GM18858 (cell line): ENCODE results near the gene TEKT5.
"Not testable (repeated sequence)": the region's sequence is repeated elsewhere in the genome, so short reads cannot be mapped to it uniquely, and the experiment has no call there.

Experiments used
- ATAC-seq: cut with Tn5 transposase; IDR thresholded peaks from one replicate; pipeline ENCODE4 v1.9.1; 2021; ENCODE audit not compliant: unreplicated experiment

Gene TEKT5

DNA sequence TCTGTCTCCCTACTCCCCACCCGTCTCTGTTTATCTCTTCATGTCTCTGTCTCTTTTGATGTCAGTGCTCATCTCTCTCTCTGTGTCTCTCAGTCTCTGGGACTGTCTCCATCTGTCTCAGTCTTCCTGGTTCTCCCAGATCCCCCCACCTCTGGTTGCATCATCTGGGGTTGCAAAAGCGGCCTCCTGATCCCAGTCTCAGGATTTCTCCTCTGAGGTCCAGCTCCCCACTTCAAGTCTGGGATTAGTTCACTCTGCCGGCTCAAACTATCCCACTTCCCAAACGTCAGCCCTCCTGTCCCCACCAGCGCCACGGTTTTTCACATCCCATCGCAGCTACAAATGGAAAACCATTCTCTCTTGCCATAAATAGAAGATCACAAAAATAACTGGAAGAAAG lies 9.0 kb downstream of the TEKT5 start:
- ATAC-seq, result no peak

DNA sequence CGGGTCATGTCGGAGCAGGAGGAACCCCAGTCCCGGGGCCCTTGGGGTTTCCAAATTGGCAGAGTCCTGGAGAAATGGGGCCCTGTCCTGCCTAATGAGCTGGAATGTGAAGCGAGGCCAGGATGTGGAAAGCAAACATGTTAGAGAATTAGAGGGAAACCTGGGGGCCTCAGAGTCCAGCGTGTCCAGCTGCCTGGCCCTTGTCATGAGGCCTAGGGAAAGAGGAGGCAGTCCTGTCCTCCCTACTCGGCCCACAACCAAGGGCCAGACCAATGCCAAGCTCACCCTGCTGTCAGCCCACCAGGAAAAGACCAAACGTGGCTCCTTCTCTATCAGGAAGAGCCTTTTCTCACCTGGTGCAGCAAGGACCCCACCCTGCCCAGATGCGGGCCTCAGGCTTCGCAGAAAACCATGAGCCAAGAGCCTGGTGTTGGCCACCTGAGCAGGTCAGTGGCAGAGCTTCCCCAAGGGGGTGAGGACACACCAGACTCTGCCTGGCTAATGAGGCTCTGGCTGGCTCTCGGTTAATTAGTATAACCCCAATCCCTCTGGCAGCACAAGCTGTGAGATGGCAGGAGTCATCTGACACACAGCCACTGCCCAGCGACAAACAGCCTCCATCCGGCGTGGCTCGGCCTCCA lies 10.1 kb downstream of the TEKT5 start:
- no peak for ATAC-seq

DNA sequence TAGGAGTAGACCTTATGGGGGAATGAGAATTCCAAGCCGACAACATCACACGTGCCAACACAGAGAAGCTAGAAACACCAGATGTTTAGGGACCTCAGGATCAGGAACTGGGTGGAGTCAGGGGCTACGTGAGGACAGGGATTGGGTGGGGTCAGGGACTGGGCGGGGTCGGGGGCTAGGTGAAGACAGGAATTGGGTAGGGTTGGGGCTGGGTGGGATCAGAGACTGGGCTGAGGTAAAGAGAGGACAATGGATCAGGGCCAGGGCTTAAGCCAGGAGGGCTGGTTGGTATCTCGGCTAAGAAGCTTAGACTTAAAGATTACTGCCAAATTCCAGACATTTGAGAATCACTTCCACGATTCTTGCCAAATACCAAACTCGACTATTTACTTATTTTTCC lies 11.6 kb downstream of the TEKT5 start:
- no peak for ATAC-seq

DNA sequence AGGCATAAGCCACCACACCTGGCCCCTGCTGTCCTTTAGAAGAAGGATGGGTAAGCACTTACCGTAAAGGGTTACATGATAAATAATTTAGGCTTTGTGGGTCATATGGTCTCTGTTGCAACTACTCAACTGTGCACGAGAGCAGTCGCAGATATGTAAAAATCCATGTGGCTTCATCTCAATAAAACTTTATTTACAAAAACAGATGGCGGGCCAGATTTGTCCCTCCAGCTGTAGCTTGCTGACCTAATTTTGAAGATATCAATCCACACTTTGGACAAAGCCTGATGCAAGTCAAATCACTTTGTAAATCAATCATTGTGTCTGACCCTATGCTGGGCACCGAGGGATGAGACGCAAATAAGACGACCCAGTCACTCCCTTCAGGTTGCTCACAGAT lies 12.1 kb downstream of the TEKT5 start:
- no peak for ATAC-seq

DNA sequence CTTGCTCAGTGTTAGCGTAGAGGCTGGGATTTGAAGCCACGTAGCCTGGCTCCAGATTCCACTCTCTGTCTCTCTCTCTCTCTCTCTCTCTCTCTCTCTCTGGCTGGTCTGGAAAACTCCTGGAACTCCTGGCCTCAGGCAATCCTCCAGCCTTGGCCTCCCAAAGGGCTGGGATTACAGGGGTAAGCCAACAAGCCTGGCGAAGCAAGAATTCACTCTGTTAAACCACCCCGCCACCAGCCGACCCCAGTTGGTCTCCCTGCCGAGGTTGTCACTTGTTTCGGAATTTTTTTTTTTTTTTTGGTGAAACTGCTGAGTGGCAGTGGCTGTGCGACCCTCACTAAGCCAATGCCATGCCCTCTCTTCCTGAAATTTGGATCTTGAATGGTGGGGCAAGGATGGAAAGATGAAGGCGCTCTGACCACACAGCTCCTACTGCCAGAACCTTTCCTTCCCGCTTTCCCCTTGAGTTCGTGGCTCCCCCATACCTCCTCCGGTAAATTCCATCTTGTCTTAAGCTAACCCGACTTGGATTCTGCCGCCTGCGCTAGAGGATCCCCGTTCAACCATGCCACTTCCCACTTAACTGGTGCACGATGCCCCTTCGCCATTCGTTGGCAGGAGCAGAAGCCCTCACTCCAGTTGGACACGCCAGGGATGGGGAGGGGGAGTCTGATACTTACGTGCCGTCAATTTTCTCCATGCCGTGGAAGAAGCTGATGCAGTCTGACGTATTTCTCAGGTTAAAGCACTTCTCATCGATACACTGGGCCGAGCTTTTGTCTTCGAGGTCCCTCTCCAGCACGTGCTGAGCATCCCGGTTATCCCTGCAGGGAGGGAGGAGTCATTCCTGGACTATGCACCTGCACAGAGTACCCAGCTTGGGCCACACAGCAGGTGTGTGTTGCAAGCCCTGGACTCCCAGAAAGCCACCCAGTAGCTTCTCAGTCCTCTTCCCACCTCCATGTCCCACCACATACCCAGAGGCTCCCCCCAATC lies 13.1 kb downstream of the TEKT5 start:
- ATAC-seq, result no peak

DNA sequence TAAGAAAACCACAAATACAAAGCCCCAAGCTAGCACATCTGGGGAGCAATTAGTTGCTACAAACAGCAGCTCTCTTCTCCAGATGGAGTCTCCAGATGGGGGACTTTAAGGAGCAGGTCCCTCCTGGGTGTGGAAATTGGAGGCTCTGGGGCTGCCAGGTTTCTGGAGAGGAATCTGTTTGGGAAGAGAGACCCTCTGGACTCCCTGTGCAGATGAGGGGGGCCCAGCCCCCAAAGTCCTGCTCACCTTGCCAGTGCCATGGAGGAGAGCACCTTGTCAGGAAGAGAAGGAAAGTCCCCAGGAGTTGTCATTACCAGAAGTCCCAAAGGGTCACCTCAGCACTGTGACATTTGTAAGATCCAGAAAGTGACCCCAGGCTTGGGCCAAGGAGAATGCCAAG lies 14.8 kb downstream of the TEKT5 start:
- no peak for ATAC-seq

DNA sequence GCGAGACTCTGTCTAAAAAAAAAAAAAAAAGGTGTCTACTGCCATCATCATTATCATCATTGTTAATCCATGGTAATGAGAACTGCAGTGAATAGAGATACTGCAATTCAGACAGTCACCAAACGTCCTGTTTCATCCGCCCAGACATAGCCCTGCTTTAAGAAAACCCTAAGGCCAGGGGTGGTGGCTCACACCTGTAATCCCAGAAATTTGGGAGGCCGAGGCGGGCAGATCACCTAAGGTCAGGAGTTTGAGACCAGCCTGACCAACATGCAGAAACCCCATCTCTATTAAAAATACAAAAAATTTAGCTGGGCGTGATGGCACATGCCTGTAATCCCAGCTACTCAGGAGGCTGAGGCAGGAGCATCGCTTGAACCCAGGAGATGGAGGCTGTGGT lies 15.3 kb downstream of the TEKT5 start:
- not testable (repeated sequence) for ATAC-seq

DNA sequence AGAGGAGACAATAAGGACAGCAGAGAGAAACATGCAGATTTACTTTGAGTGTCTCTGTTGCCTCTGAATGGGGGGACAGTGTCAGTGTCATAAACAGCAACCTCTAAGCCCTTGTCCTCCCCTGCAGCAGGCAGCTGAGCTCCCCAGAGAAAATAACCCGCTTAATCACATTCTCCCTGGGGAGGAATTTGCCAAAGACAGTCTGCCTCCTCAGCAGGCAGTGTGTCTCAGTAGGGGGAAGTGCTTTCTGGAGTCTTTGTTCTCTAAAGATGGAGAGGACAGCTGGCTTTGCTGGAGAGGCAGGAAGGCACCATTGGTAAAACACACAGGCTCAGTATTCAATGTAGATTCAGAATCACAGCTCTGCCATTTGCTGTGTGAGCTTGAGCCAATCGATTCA lies 16.1 kb downstream of the TEKT5 start:
- no peak for ATAC-seq

DNA sequence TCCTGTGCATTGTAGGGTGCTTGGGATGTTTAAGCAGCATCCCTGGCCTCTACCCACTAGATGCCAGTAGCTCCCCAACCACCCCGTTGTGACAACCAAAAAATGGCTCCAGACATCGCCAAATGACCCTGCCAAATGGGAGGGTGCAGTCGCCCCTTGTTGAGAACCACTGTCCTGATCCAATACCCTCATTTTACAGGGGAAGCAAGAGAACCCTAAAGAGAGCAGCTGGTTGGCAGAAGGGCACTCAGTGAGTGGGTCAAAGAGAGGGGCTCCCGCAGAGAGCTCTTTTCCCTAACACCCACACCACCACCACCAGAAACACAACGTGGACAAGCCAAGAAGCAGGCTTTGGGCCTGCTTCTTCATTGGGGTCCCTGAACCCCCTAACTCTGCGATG lies 18.4 kb downstream of the TEKT5 start:
- no peak for ATAC-seq

DNA sequence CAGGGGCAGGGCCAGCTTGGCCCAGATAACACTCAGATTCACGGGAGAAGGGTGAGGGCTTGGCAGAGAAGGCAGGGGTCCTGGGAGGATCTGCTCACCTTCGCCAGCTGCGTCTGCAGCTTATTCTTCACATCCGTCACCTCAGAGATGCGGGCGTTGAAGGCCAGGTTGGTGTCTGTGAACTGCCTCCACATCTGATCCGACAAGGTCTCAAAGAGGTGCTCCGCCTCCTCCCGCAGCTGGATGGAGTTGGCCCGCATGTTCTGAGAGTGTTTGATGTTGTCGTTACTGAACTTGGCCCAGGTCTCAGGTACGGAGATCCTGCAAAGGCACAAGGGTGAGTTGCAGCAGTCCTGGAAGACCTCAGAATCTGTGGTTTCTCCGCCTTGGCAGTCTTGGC lies 18.9 kb downstream of the TEKT5 start:
- no peak for ATAC-seq

DNA sequence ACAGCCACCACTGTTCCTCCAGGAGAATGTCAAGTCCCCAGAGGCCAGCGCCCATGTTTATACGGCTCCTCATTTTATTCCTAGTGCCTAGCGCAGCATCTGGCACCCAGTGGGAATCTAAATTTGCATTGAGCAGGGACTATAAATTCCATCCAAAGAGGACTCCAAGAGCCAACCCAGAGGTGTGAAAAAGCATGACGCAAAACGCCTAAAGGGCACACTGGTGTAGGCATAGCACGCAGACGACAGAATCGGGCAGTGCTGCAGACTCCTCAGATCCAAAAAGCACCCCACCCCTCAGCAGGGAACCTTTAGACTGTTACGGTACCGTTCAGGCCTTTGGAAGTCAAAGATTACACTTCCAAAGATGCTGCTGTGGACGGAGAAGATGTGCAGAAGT lies 19.5 kb downstream of the TEKT5 start:
- ATAC-seq, result no peak

DNA sequence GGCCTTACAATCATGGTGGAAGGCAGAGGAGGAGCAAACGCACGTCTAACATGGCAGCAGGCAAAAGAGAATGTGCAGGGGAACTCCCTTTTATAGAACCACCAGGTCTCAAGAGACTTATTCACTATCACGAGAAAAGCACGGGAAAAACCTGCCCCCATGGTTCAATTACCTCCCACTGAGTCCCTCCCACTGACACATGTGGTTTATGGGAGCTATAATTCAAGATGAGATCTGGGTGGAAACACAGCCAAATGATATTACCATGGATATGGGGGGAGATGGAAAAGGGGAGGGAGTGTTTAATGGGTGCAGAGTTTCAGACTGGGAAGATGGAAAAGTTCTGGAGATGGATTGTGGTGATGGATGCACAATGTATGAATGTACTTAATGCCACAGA lies 23.0 kb downstream of the TEKT5 start:
- ATAC-seq, result no peak

DNA sequence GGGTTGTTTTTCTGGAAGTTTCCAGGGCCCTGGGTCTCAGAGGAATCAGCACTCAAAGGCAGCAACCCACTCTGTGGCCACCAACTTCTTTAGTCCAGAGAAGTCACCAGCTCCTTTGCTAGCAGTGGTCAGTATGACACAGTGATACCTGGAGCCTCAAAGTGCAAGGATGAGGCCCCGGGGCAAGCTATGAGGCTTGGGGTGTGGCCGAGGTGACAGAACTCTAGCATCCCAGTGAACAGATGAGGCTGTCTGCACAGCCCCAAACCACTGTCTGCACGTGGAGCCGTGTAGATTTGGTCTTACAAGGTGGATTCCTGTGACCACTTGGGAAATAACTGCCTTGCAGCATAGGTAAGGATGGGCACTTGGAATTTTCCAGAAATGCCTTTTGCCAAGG lies 24.9 kb downstream of the TEKT5 start:
- ATAC-seq, result no peak

DNA sequence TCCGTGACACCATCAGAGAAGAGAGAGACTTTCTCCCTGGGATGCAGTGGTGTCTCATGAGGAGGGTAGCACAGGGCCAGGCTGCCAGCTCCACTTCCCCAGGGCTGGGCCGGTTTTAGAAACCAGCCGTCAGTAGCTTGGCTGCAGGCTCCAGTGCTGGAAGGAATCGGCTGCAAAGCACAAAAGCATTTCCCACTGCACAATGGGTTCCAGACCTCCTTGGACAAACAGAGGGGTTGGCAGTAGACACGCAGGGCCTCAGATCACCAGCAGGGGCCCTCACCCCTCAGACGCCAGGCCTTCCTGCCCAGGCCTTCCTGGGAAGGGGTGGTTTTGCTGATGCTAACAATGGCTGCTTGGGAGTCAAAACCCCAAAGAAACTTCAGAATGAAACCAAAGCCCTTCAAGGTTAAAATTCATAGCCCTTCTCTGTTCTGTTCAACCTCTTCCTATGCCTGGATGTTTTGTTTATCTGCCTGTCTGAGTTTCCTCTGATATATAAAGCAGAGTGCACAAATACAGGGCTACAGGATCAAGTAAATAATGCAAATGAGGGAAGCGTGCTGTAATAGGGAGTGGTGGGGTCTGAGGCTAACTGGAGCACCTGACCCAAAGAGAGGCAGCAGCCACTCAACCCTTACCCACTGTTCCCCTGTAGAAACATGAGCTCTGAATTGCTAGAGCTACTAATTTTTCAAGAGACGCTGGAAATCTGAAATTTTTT lies 26.2 kb downstream of the TEKT5 start:
- no peak for ATAC-seq

DNA sequence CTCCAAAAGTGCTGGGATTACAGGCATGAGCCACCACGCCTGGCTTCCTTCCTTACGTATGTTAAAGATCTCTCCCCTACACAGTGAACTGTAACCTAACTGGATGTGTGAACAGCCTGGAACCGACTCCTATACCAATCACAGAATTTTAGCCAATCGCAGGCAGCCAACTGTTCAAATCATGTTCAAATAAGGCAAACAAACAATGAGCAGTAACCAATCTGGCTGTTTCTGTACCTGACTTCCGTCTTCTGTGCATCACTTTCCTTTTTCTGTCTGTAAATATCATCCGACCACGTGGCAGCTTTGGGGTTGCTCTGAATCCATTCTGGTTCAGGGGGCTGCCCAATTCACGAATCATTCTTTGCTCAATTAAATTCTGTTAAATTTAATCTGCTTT lies 27.5 kb downstream of the TEKT5 start:
- ATAC-seq, result no peak

DNA sequence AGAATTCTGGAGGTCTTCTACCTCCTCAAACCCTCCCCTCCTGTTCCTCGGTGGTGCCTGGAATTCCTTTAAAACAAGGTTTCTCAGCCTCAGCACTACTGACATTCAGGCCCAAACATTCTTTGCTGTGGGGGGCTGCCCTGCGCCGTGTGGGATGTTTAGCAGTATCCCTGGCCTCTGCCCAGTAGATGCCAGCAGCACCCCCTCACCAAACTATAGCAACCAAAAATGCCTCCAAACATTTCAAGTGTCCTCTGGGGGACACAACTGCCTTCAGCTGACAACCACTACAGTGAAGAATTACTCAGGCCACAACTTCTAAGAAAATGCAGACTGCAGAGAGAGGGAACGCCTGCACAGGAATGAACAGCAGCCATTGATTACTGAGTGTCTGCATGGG lies 28.4 kb downstream of the TEKT5 start:
- ATAC-seq, result no peak

DNA sequence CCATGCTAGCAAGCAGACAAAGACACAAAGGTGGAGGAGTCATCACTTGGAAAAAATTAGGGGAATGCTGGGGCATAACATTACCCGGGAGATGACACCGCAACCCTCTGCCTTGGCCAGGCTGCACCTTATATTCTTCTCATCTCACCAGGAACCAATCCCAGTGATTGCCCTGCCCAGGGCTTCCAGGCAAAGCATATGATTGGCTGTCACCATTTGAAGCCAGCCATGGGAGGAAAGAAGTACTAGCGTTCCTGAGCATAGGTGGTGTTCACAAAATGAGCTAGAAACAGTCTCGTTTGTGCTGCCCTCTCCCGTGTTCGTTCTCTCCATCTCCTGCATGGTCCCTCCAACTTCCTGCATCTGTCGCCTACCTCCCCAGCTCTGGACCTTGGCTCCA lies 29.6 kb downstream of the TEKT5 start:
- ATAC-seq, result no peak

DNA sequence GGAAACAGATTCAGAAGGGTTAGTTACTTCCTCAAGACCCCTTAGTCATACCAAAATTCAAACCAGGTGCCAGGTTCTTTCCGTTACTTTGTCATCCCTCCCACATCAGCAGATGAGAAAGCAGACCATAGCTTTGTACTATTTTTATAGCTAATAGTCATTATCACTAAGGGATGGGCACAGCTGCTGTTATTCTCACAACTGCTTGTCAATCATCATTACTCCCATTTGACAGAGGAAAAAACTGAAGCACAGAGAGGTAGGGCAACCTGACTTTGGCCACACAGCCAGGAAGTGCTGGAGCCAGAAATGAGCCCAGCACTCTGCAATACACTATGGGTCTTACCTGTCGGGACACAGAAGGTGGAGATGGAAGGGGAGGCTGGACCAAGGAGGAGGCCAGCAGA lies 30.0 kb downstream of the TEKT5 start:
- no peak for ATAC-seq

DNA sequence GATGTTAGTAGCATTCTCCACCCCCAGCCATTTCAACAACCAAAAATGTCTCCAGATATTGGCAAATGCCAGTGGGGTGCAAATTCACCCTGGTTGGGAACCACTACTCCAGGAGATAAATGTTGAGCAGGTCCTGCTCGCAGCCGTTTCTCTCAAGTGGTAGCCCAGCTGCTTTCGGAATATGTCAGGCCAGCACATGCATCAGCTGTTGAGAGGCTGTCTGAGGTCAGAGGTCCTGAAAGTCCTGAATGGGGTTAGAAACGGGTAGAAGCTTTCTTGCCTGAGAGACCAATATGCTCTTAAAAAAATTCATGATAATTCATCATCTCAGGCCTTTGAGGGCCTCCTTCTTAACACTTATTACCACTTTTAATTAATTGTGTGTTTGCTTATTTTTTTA lies 31.0 kb downstream of the TEKT5 start:
- no peak for ATAC-seq

DNA sequence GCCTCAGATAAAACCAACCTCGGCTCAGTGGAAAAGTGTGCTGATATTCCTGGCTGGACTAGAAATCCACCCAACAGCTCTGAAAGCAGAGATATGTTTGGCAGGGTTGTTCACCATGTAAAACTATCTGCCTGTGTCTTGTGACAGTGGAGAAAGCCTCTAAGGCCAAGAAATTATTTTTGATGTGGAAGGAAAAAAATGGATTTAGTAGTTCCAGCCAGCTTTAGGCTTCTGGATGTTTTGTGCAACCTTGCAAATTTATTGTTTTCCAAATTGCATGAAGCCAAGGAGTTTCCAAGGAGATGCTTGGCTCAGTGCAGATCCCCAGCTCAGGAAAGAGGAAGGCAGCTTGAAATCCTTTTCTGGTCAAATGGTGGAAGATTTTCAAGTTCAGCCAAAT lies 31.6 kb downstream of the TEKT5 start:
- no peak for ATAC-seq

DNA sequence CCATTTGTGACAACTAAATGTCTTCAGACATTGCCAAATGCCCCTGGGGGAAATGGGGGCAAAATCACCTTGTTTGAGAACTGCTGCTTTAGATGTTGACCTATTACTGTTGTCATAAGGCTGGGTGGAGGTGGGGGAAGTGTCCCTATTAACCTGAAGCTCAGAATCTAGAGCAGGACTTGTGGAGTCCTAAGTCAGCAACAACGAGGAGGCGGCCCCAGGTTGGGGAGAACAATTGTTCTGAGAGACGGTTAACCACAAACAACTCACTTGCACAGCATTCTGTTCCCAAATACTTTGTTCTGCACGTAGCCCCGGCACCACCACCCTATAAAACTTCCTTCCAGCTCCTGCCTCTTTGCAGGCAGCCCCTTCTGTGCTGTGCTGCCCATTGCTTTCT lies 32.5 kb downstream of the TEKT5 start:
- no peak for ATAC-seq

DNA sequence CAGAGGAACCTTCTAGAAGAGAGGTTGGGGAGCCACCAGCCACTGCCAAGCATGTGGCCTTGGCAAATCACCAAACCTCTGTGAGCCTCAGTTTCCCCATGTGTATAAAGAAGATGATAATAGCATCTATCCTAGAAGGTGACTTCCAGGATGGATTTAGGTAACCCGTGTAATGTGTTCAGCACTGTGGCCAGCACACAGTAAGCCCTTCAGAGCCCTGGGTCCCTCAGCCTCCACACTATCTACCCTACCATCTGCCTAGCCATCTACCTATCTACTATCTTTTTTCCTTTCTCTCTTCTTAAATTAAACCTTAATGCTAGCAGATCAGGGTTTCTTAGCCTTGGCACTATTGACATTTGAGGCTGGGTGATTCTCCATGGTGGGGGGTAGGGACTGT lies 33.0 kb downstream of the TEKT5 start:
- no peak for ATAC-seq
